Ascending aorta (tissue), 2 donors: ENCODE measurements around the gene SENP5. TPM values are rescaled to one million over a fixed set of nuclear protein-coding genes. Genes with fewer than 3 reads are reported as not detected.
"Not testable (repeated sequence)": the region's sequence is repeated elsewhere in the genome, so short reads cannot be mapped to it uniquely, and the experiment has no call there.

ENCODE experiments used
- DNase-seq, 2 donors: peaks; one replicate each; pipeline ENCODE4 v3.0.0-alpha.2; 2019; ENCODE audit warnings: low spot score in 2 of 2
- H3K27ac ChIP-seq, 2 donors: fragments of 200-600 bp; sonication (generic); one replicate each; pipeline ENCODE4 v1.5.1; 2016 to 2017; ENCODE audit warnings: mild to moderate bottlenecking in 1 of 2
- H3K27me3 ChIP-seq: fragments of 200-600 bp; sonication (generic); one replicate; pipeline ENCODE4 v1.5.1; 2017
- H3K36me3 ChIP-seq, 2 donors: fragments of 200-600 bp; sonication (generic); one replicate each; pipeline ENCODE4 v1.5.1; 2016
- H3K4me1 ChIP-seq, 2 donors: fragments of 200-600 bp; sonication (generic); one replicate each; pipeline ENCODE4 v1.5.1; 2016 to 2017; ENCODE audit warnings: mild to moderate bottlenecking in 1 of 2
- H3K4me3 ChIP-seq, 2 donors: fragments of 200-600 bp; sonication (generic); one replicate each; pipeline ENCODE4 v1.5.1; 2016 to 2017; ENCODE audit warnings: mild to moderate bottlenecking in 1 of 2
- H3K9me3 ChIP-seq, 2 donors: fragments of 200-600 bp; sonication (generic); one replicate each; pipeline ENCODE4 v1.5.1; 2016
- intact Hi-C: fragments of 100-400 bp; cut with DNase I; formaldehyde crosslinking; loops from one replicate; pipeline ENCODE4 v1.15.1; 2023
- total RNA-seq: library from RNA; depleted of rRNA; stranded (reverse); fragments of >200 nt; gene quantifications from one replicate; pipeline ENCODE4 v1.1.0, GENCODE V29; 2016
- TF ChIP-seq, protein P1 (sequence below), 3 experiments: fragments of 200-600 bp in 2 of 3; fragments of 450-650 bp in 1 of 3; sonication (generic) in 2 of 3; IDR thresholded peaks; one replicate each; pipeline ENCODE4 v1.5.1; 2016 to 2019; ENCODE audit warnings: antibody characterized with exemption in 3 of 3, mild to moderate bottlenecking in 1 of 3, moderate library complexity in 1 of 3

Gene SENP5
- total RNA-seq, 1 donor from 2014 or later = 11.0 TPM

DNA sequence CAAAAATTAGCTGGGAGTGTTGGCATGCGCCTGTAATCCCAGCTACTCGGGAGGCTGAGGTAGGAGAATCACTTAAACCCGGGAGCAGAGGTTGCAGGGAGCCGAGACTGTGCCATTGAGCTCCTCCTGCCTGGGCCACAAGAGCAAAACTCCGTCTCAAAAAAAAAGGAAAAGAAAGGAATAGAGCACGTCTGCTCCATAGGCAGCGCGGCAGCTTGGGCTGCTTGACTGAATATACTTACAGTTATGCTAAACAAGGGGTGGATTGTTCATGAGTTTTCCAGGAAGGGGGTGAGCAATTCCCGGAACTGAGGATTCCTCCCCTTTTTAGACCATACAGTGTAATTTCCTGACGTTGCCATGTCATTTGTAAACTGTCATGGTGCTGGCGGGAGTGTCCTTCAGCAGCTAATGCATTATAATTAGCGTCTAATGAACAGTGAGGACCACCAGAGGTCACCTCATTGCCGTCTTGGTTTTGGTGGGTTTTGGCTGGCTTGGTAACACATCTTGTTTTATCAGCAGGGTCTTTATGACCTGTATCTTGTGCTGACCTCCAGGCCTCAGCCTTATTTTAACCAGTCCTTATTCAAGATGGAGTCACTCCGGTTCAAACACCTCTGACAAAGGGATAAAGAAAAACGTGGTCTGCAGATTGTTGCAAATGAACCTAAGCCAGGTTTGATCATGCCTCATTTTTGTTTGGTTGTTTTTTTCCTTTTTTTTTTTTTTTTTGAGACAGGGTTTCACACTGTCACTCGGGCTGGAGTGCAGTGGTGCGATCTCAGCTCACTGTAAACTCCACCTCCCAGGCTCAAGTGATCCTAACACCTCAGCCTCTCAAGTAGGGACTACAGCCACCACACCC lies 24.9 kb upstream of the SENP5 start:
- intact Hi-C loops = no loop called here
- TF ChIP-seq, protein P1, sequence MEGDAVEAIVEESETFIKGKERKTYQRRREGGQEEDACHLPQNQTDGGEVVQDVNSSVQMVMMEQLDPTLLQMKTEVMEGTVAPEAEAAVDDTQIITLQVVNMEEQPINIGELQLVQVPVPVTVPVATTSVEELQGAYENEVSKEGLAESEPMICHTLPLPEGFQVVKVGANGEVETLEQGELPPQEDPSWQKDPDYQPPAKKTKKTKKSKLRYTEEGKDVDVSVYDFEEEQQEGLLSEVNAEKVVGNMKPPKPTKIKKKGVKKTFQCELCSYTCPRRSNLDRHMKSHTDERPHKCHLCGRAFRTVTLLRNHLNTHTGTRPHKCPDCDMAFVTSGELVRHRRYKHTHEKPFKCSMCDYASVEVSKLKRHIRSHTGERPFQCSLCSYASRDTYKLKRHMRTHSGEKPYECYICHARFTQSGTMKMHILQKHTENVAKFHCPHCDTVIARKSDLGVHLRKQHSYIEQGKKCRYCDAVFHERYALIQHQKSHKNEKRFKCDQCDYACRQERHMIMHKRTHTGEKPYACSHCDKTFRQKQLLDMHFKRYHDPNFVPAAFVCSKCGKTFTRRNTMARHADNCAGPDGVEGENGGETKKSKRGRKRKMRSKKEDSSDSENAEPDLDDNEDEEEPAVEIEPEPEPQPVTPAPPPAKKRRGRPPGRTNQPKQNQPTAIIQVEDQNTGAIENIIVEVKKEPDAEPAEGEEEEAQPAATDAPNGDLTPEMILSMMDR (IDR thresholded peaks at IDR 0.05) = no peak
- Histone ChIP-seq H3K27me3 (no peaks in the 10 kb centered on the region), H3K36me3 (no peaks in the 10 kb centered on the region), H3K4me1 (no peaks in the 10 kb centered on the region), H3K4me3 (no peak overlapping the region), H3K27ac (no peak overlapping the region), H3K9me3 (no peaks in the 10 kb centered on the region)
- DNase-seq = no peak

DNA sequence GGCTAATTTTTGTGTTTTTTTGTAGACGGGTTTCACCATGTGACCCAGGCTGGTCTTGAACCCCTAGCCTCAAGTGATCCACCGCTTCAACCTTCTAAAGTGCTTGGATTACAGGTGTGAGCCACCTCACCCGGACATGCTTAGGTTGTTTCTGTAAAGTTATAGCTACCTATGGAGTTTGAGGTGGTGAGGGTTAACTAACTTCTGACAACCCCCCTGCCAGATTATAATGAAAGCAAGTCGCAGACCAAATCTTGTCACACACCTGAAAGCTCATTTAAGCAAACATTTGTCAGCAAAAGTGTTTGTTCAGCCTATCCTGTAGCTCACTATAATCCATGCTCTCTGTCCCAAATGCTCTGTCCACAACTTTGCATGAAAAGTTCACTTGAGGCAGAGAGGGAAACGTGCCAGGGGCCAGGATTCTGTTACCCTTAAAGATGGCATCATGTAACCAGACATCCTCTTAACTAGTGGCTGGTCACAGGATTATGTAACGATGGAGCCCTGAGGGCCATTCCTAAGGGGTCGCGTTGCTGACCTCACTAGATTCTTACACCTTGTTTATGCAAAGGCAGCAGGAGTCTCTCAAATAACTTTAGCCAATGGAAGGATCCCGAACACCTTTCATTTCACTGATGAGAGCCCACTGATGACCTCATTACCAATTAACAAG lies 24.1 kb upstream of the SENP5 start:
- TF ChIP-seq, protein P1 (IDR thresholded peaks at IDR 0.05) = no peak
- Histone ChIP-seq H3K36me3 (no peaks in the 10 kb centered on the region), H3K9me3 (no peaks in the 10 kb centered on the region), H3K4me3 (no peak overlapping the region), H3K27ac (no peak overlapping the region), H3K4me1 (no peaks in the 10 kb centered on the region), H3K27me3 (no peaks in the 10 kb centered on the region)
- intact Hi-C loops = no loop called here
- no peak for DNase-seq

DNA sequence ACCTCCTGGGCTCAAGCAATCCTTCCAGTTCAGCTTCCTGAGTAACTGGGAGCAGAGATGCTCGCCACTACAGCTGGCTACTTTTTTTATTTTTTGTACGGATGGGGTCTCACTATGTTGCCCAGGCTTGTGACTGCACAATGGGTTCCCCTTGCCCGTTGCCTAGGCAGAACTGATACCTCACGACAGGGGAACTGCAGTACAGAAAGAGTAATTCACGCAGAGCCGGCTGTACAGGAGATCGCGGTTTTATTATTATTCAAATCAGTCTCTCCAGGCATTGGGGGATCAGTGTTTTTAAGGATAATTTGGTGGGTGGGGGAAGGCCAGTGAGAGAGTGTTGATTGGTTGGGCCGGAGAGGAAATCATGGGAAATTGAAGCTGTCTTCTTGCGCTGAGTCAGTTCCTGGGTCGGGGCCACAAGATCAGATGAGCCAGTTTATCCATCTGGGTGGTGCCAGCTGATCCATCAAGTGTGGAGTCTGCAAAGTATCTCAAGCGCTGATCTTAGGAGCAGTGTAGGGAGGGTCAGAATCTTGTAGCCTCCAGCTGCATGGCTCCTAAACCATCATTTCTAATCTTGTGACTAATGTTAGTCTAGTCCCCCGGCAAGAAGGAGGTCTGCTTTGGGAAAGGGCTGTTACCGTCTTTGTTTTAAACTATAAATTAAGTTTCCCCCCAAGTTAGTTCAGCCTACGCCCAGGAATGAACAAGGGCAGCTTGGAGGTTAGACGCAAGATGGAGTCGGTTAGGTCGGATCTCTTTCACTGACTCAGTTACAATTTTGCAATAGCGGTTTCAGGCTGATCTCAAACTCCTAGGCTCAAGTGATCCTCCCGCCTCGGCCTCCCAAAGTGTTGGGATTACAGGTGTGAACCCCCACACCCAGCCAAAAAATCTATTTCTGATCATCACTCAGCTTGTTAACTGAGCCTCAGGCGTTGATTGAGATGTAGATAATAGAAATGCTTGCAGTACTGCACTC lies 23.2 kb upstream of the SENP5 start:
- H3K9me3 ChIP-seq, H3K4me3 ChIP-seq, H3K4me1 ChIP-seq, H3K36me3 ChIP-seq, H3K27me3 ChIP-seq, H3K27ac ChIP-seq, DNase-seq, intact Hi-C loops: not testable (repeated sequence)

DNA sequence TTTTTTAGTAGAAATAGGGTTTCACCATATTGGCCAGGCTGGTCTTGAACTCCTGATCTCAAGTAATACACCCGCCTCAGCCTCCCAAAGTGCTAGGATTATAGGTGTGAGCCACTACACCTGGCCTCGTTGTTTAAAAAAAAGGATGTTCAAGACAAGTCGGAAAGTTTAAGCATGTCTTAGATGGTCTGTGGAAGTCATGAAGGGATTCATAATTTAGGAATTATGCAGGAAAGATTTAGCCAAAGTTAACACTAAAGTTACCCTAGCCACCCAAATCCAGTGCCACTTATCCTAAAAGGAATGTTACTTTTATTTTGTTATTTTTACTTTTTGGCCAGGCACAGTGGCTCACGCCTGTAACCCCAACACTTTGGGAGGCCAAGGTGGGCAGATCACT lies 19.3 kb upstream of the SENP5 start:
- intact Hi-C loops, H3K4me3 ChIP-seq, H3K27me3 ChIP-seq: not testable (repeated sequence)

DNA sequence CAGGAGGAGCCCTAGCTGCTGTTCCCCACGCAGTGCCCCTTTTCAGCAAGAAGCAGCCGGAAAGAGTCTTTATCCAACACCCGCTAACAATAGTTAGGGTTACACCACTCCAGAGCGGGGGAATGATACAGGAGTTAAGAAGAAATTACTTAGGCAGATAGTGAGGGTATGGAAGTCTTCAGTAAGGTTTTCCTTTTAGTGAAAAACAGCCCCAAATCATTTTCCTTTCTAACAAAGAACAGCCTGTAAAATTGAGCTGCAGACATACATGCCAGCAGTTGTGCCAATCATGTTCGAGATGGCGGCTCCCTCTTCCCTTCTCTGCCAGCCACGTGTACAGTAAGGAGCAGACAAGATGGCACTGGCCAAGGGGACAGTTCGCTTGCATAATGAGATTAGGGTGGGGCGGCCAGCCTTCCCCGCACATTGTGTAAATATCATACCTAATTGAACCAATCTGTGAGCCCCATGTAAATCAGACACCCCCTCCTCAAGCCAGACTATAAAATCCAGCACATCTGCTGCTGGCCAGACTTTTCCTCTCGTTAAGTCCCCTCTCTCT lies 18.5 kb upstream of the SENP5 start:
- Histone ChIP-seq H3K4me3 (no peak overlapping the region), H3K9me3 (no peaks in the 10 kb centered on the region), H3K4me1 (no peaks in the 10 kb centered on the region), H3K27me3 (no peaks in the 10 kb centered on the region), H3K27ac (no peak overlapping the region), H3K36me3 (no peaks in the 10 kb centered on the region)
- DNase-seq = no peak
- TF ChIP-seq, protein P1 (IDR thresholded peaks at IDR 0.05) = no peak
- intact Hi-C loops = no loop called here

More for the DNA sequence above, 19.3 kb upstream of the SENP5 start:
- H3K4me1 ChIP-seq, DNase-seq, H3K36me3 ChIP-seq, H3K27ac ChIP-seq, H3K9me3 ChIP-seq: not testable (repeated sequence)

DNA sequence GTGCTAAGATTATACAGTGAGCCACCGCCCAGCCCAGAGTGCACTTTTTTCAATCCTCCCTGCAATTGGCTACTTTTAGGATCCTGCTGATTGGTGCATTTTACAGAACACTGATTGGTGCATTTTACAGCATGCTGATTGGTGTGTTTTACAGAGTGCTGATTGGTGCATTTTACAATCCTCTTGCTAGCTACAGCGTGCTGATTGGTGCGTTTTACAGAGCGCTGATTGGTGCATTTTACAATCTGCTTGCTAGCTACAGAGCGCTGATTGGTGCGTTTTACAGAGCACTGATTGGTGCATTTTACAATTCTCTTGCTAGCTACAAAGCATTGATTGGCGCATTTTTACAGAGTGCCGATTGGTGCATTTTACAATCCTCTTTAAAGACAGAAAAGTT lies 4.7 kb upstream of the SENP5 start:
- H3K4me1 ChIP-seq, H3K27me3 ChIP-seq, DNase-seq, H3K4me3 ChIP-seq, H3K27ac ChIP-seq, H3K36me3 ChIP-seq, intact Hi-C loops, H3K9me3 ChIP-seq: not testable (repeated sequence)
